ENCODE data around the gene MAD1L1.

MAD1L1 gene

GRCh38 chr7:1941464-1942242 lies 291.1 kb downstream of the MAD1L1 start:
- H3K79me2 ChIP-seq (ENCODE audit: control insufficient read depth, low read length): peaks cover 25% of the 10 kb centered on the region
- no peaks in the 10 kb centered on the region for H3K9me2 ChIP-seq (replicated peaks; ENCODE audit: control insufficient read depth, low read length)
- peaks cover 36% of the 10 kb centered on the region for H3K4me1 ChIP-seq (ENCODE audit: control insufficient read depth, low read length)
- H3K27me3 ChIP-seq (ENCODE audit: control insufficient read depth, low read length): no peaks in the 10 kb centered on the region
- no peaks in the 10 kb centered on the region for H4K20me1 ChIP-seq (ENCODE audit: control insufficient read depth, insufficient read depth, low read depth, low read length)
- TF ChIP-seq, protein P1, sequence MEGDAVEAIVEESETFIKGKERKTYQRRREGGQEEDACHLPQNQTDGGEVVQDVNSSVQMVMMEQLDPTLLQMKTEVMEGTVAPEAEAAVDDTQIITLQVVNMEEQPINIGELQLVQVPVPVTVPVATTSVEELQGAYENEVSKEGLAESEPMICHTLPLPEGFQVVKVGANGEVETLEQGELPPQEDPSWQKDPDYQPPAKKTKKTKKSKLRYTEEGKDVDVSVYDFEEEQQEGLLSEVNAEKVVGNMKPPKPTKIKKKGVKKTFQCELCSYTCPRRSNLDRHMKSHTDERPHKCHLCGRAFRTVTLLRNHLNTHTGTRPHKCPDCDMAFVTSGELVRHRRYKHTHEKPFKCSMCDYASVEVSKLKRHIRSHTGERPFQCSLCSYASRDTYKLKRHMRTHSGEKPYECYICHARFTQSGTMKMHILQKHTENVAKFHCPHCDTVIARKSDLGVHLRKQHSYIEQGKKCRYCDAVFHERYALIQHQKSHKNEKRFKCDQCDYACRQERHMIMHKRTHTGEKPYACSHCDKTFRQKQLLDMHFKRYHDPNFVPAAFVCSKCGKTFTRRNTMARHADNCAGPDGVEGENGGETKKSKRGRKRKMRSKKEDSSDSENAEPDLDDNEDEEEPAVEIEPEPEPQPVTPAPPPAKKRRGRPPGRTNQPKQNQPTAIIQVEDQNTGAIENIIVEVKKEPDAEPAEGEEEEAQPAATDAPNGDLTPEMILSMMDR (IDR thresholded peaks at IDR 0.05; ENCODE audit: low read depth, low read length, poor library complexity, severe bottlenecking): no peak
- TF ChIP-seq EZH2phosphoT487 (IDR thresholded peaks at IDR 0.05; ENCODE audit: borderline replicate concordance, low read length): no peak
- peak overlapping the region; percentile 85; the same call in 1 of the 2 replicates for H3K27ac ChIP-seq (ENCODE audit: low read depth, low read length)
- H3K9me3 ChIP-seq (ENCODE audit: control insufficient read depth, insufficient read depth, low read length): no peaks in the 10 kb centered on the region
- H3K4me2 ChIP-seq (ENCODE audit: low read length): no peak overlapping the region
- H3K36me3 ChIP-seq (ENCODE audit: control insufficient read depth, low read length): peaks cover 4% of the 10 kb centered on the region; the same call in 1 of the 2 replicates
- H3K4me3 ChIP-seq (ENCODE audit: low read length): no peak overlapping the region
- peaks cover 4% of the 10 kb centered on the region for H3F3A ChIP-seq (ENCODE audit: control insufficient read depth, insufficient read depth)

DNA sequence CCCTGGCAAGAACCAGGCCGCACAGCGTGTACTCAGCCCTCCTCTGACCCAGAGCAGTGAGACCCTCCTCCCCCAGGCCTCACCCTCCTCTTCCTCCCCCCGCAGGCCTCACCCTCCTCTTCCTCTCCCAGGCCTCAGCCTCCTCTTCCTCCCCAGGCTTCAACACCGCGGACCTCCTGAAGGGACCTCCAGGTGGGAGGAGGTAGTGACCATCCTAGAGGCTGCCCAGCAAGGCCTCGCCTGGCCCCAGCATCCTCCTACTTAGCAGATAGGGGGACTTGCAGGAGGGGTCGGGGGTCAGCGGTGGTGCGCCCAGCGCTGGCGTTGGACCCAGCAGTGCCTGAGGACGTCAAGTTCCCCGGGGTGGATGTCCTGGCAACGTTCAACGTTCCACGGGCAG lies 291.9 kb downstream of the MAD1L1 start:
- TF ChIP-seq, protein P1 (IDR thresholded peaks at IDR 0.05; ENCODE audit: low read depth, low read length, poor library complexity, severe bottlenecking): no peak
- no peak for TF ChIP-seq EZH2phosphoT487 (IDR thresholded peaks at IDR 0.05; ENCODE audit: borderline replicate concordance, low read length)
- H3K79me2 ChIP-seq (ENCODE audit: control insufficient read depth, low read length): peaks cover 25% of the 10 kb centered on the region
- no peaks in the 10 kb centered on the region for H3K9me3 ChIP-seq (ENCODE audit: control insufficient read depth, insufficient read depth, low read length)
- H3K4me3 ChIP-seq (ENCODE audit: low read length): peak overlapping the region; percentile 73
- peak overlapping the region; percentile 85 for H3K27ac ChIP-seq (ENCODE audit: low read depth, low read length)
- peak overlapping the region; percentile 87 for H3K4me2 ChIP-seq (ENCODE audit: low read length)
- peaks cover 11% of the 10 kb centered on the region for H3K36me3 ChIP-seq (ENCODE audit: control insufficient read depth, low read length)
- no peaks in the 10 kb centered on the region for H3K9me2 ChIP-seq (replicated peaks; ENCODE audit: control insufficient read depth, low read length)
- no peaks in the 10 kb centered on the region for H3K27me3 ChIP-seq (ENCODE audit: control insufficient read depth, low read length)
- peaks cover 4% of the 10 kb centered on the region for H3F3A ChIP-seq (ENCODE audit: control insufficient read depth, insufficient read depth)
- no peaks in the 10 kb centered on the region for H4K20me1 ChIP-seq (ENCODE audit: control insufficient read depth, insufficient read depth, low read depth, low read length)
- H3K4me1 ChIP-seq (ENCODE audit: control insufficient read depth, low read length): peaks cover 36% of the 10 kb centered on the region

DNA sequence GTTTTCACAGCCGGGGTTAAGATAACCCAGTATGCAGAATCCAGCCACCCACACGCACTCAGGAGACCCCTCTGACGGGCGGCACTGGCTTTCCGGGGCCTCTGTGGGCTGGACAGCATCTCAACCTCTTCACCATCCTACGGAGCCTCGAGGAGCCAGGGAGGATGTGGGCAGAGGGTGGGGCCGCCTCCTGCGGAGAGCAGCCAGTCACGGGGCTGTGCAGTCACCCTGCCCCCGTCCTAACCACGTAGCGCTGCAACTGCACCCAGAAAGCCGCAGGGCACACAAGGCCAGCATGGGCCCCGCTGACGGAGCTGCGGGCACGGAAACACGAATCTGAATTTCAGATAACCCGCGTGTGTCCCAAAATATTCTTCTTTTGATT lies 292.4 kb downstream of the MAD1L1 start:
- H3K4me3 ChIP-seq (ENCODE audit: low read length): peak overlapping the region; percentile 73
- no peaks in the 10 kb centered on the region for H3K9me3 ChIP-seq (ENCODE audit: control insufficient read depth, insufficient read depth, low read length)
- H3K4me2 ChIP-seq (ENCODE audit: low read length): peak overlapping the region; percentile 87
- H3F3A ChIP-seq (ENCODE audit: control insufficient read depth, insufficient read depth): peaks cover 4% of the 10 kb centered on the region
- H4K20me1 ChIP-seq (ENCODE audit: control insufficient read depth, insufficient read depth, low read depth, low read length): no peaks in the 10 kb centered on the region
- peaks cover 16% of the 10 kb centered on the region for H3K36me3 ChIP-seq (ENCODE audit: control insufficient read depth, low read length)
- H3K79me2 ChIP-seq (ENCODE audit: control insufficient read depth, low read length): peaks cover 25% of the 10 kb centered on the region
- TF ChIP-seq EZH2phosphoT487 (IDR thresholded peaks at IDR 0.05; ENCODE audit: borderline replicate concordance, low read length): no peak
- TF ChIP-seq, protein P1 (IDR thresholded peaks at IDR 0.05; ENCODE audit: low read depth, low read length, poor library complexity, severe bottlenecking): no peak
- peak overlapping the region; percentile 85 for H3K27ac ChIP-seq (ENCODE audit: low read depth, low read length)
- no peaks in the 10 kb centered on the region for H3K9me2 ChIP-seq (replicated peaks; ENCODE audit: control insufficient read depth, low read length)
- H3K4me1 ChIP-seq (ENCODE audit: control insufficient read depth, low read length): peaks cover 36% of the 10 kb centered on the region
- H3K27me3 ChIP-seq (ENCODE audit: control insufficient read depth, low read length): no peaks in the 10 kb centered on the region
